Neuronal stem cell (in vitro differentiated cells): ENCODE measurements around the gene THADA.

Experiments used
- DNase-seq: peaks from one replicate; pipeline ENCODE4 v3.0.0-alpha.2; 2013; ENCODE audit warnings: low spot score
- H2AFZ ChIP-seq: one replicate; pipeline ENCODE4 v1.6.1; 2013; ENCODE audit warnings: mild to moderate bottlenecking, low read length, inconsistent platforms
- H2AK5ac ChIP-seq: 2 replicates; pipeline ENCODE4 v1.6.1; 2013; ENCODE audit warnings: low read depth, mild to moderate bottlenecking, inconsistent platforms, low read length, moderate library complexity, mixed read lengths
- H2BK120ac ChIP-seq: 2 replicates; pipeline ENCODE4 v1.6.1; 2013; ENCODE audit warnings: low read depth, mild to moderate bottlenecking, inconsistent platforms, low read length, moderate library complexity, mixed read lengths
- H2BK12ac ChIP-seq: one replicate; pipeline ENCODE4 v1.6.1; 2013; ENCODE audit warnings: low read length, inconsistent platforms
- H2BK15ac ChIP-seq: 2 replicates; pipeline ENCODE4 v1.6.1; 2013; ENCODE audit warnings: mild to moderate bottlenecking, low read length, inconsistent platforms, mixed read lengths
- H2BK5ac ChIP-seq: one replicate; pipeline ENCODE4 v1.6.1; 2013; ENCODE audit warnings: inconsistent platforms, mild to moderate bottlenecking, low read length, moderate library complexity
- H3K14ac ChIP-seq: one replicate; pipeline ENCODE4 v1.6.1; 2013; ENCODE audit warnings: low read length, inconsistent platforms
- H3K18ac ChIP-seq: 2 replicates; pipeline ENCODE4 v1.6.1; 2013; ENCODE audit warnings: low read length, inconsistent platforms
- H3K23ac ChIP-seq: 2 replicates; pipeline ENCODE4 v1.6.1; 2013; ENCODE audit warnings: low read depth, mild to moderate bottlenecking, mixed read lengths, low read length, inconsistent platforms; ENCODE audit not compliant: poor library complexity
- H3K27ac ChIP-seq: replicated peaks from 3 replicates; pipeline ENCODE4 v1.5.1; 2013; ENCODE audit warnings: low read length, inconsistent platforms
- H3K27me3 ChIP-seq, 3 experiments: 2 replicates each; pipeline ENCODE4 v1.6.1; 2013; ENCODE audit warnings: low read length in 3 of 3, mild to moderate bottlenecking in 2 of 3, inconsistent platforms in 1 of 3, low read depth in 1 of 3, mixed read lengths in 1 of 3, moderate library complexity in 1 of 3; ENCODE audit not compliant: control insufficient read depth in 3 of 3, insufficient read depth in 3 of 3
- H3K36me3 ChIP-seq, 2 donors: replicated peaks in 1 of 2; 2 replicates each; pipeline ENCODE4 v1.6.1; 2013; ENCODE audit warnings: low read length in 2 of 2; ENCODE audit not compliant: control insufficient read depth in 2 of 2, insufficient read depth in 2 of 2
- H3K4ac ChIP-seq: 2 replicates; pipeline ENCODE4 v1.6.1; 2013; ENCODE audit warnings: inconsistent platforms, mild to moderate bottlenecking, low read length, moderate library complexity
- H3K4me1 ChIP-seq, 2 donors: 1 replicate in 1 of 2; 2 replicates in 1 of 2; pipeline ENCODE4 v1.6.1; 2013; ENCODE audit warnings: low read length in 2 of 2, low read depth in 1 of 2; ENCODE audit not compliant: control insufficient read depth in 2 of 2, insufficient read depth in 1 of 2
- H3K4me2 ChIP-seq: one replicate; pipeline ENCODE4 v1.6.1; 2013; ENCODE audit warnings: mild to moderate bottlenecking, low read length, inconsistent platforms; ENCODE audit not compliant: insufficient read depth, poor library complexity, severe bottlenecking
- H3K4me3 ChIP-seq, 2 donors: 2 replicates each; pipeline ENCODE4 v1.5.1; 2013; ENCODE audit warnings: low read length in 2 of 2, mild to moderate bottlenecking in 2 of 2, inconsistent platforms in 1 of 2, moderate library complexity in 1 of 2
- H3K79me1 ChIP-seq: one replicate; pipeline ENCODE4 v1.6.1; 2013; ENCODE audit warnings: low read depth, mild to moderate bottlenecking, inconsistent platforms, low read length, moderate library complexity
- H3K9ac ChIP-seq: one replicate; pipeline ENCODE4 v1.6.1; 2013; ENCODE audit warnings: mild to moderate bottlenecking, low read depth, low read length, inconsistent platforms; ENCODE audit not compliant: poor library complexity
- H3K9me3 ChIP-seq, 2 donors: replicated peaks in 1 of 2; 2 replicates each; pipeline versions ENCODE3 to v1.6.1; 2013; ENCODE audit warnings: low read length in 2 of 2, mild to moderate bottlenecking in 2 of 2, inconsistent platforms in 1 of 2, low read depth in 1 of 2, mixed read lengths in 1 of 2, moderate library complexity in 1 of 2; ENCODE audit not compliant: control insufficient read depth in 2 of 2, insufficient read depth in 1 of 2
- H4K8ac ChIP-seq: one replicate; pipeline ENCODE4 v1.6.1; 2013; ENCODE audit warnings: low read depth, mild to moderate bottlenecking, inconsistent platforms, low read length, moderate library complexity
- H4K91ac ChIP-seq: one replicate; pipeline ENCODE4 v1.6.1; 2013; ENCODE audit warnings: low read length, low read depth, mild to moderate bottlenecking, inconsistent platforms; ENCODE audit not compliant: poor library complexity
- WGBS, 2 donors: extraction: QIAGEN DNeasy Blood & Tissue Kit; methylation state at CpG; one replicate each; pipeline ENCODE4 v1.1.7; 2013; ENCODE audit warnings: missing lambda C conversion rate in 2 of 2, mixed read lengths in 1 of 2; ENCODE audit not compliant: insufficient read length in 2 of 2, insufficient replicate concordance in 1 of 2; ENCODE audit errors: extremely low coverage in 2 of 2; 5-methylcytosine and 5-hydroxymethylcytosine counted together

Gene THADA

DNA sequence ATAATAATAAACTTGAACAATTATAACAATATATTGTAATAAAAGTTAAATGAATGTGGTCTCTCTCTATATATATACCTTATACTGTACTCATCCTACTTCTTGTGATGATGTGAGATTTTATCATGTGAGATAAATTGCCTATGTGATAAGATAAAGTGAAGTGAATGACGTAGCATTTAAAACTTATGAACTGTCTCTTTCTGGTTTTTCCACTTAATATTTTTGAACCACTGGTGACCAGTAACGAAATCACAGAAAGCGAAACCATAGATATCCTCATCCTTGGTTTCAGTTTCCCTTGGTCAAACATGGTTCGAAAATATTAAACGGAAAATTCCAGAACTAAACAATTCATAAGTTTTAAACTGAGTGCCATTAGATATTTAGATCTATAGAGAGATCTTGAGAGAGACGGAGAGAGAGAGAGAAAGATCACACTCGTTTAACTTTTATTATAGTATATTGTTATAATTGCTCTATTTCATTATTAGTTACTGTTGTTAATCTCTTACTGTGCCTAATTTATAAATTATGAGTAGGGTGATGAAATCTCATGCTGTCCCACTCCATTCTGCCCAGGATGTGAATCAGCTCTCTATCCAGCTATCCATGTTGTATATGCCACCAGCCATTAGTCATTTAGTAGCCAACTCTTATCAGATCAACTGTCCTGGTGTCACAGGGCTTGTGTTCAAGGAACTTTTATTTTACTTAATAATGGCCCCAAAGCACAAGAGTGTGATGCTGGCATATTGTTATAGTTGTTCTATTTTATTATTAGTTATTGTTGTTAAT is 156.8 kb downstream of the THADA start:
- H3K4me3 ChIP-seq: no peak overlapping the region
- no peak overlapping the region for H4K8ac ChIP-seq
- no peak overlapping the region for H3K9ac ChIP-seq
- no peak overlapping the region for H3K4ac ChIP-seq
- H2BK15ac ChIP-seq: no peak overlapping the region
- no peak overlapping the region for H2AK5ac ChIP-seq
- no peak overlapping the region for H2BK120ac ChIP-seq
- H3K4me1 ChIP-seq: no peaks in the 10 kb centered on the region
- H3K23ac ChIP-seq: no peak overlapping the region
- no peak overlapping the region for H4K91ac ChIP-seq
- no peak overlapping the region for H2BK5ac ChIP-seq
- H3K27ac ChIP-seq: no peak overlapping the region
- H3K4me2 ChIP-seq: no peak overlapping the region
- no peaks in the 10 kb centered on the region for H3K27me3 ChIP-seq
- WGBS, 2 donors: no CpG with 5 or more reads among the region's 7 CpGs
- no peak for DNase-seq
- no peak overlapping the region for H2AFZ ChIP-seq
- H3K79me1 ChIP-seq: no peaks in the 10 kb centered on the region
- H3K14ac ChIP-seq: no peak overlapping the region
- H2BK12ac ChIP-seq: no peak overlapping the region
- H3K36me3 ChIP-seq: no peaks in the 10 kb centered on the region
- no peak overlapping the region for H3K18ac ChIP-seq
- H3K9me3 ChIP-seq: no peaks in the 10 kb centered on the region

DNA sequence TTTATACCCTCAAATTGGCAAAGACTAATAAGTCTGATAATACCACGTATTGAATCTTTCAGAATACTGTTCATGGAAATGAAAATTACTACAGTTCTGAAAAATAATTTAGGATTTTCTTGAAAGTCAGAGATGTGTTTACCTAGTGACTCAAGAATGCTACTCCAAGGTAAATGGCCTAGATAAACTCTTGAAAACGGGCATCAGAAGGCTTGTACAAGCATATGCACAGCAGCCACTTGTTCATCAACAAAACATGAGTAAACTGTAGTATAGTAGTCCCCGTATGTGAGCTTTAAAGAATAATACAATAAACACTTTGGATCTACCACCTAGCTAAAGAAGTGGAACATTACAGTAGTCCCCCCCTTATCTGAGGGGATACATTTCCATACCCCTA is 157.5 kb downstream of the THADA start:
- no peak overlapping the region for H2BK15ac ChIP-seq
- H3K9me3 ChIP-seq: no peaks in the 10 kb centered on the region
- H2BK12ac ChIP-seq: no peak overlapping the region
- WGBS, 2 donors: no CpG with 5 or more reads among the region's 3 CpGs
- no peak overlapping the region for H3K4me2 ChIP-seq
- H2BK5ac ChIP-seq: no peak overlapping the region
- H4K91ac ChIP-seq: no peak overlapping the region
- no peaks in the 10 kb centered on the region for H3K4me1 ChIP-seq
- H3K36me3 ChIP-seq: no peaks in the 10 kb centered on the region
- H3K23ac ChIP-seq: no peak overlapping the region
- no peak overlapping the region for H3K4ac ChIP-seq
- H3K4me3 ChIP-seq: no peak overlapping the region
- H2AFZ ChIP-seq: no peak overlapping the region
- H2AK5ac ChIP-seq: no peak overlapping the region
- H3K27ac ChIP-seq: no peak overlapping the region
- no peak overlapping the region for H3K9ac ChIP-seq
- no peak for DNase-seq
- no peak overlapping the region for H2BK120ac ChIP-seq
- H3K14ac ChIP-seq: no peak overlapping the region
- no peaks in the 10 kb centered on the region for H3K27me3 ChIP-seq
- H3K18ac ChIP-seq: no peak overlapping the region
- no peaks in the 10 kb centered on the region for H3K79me1 ChIP-seq
- no peak overlapping the region for H4K8ac ChIP-seq

GRCh38 chr2:43437363-43437762 is 158.5 kb downstream of the THADA start:
- Histone ChIP-seq H3K9me3 (no peaks in the 10 kb centered on the region), H3K23ac (no peak overlapping the region), H3K4ac (no peak overlapping the region), H4K91ac (no peak overlapping the region), H2AFZ (no peak overlapping the region), H3K4me2 (no peak overlapping the region), H3K27me3 (no peaks in the 10 kb centered on the region), H2BK15ac (no peak overlapping the region), H3K27ac (no peak overlapping the region), H3K36me3 (no peaks in the 10 kb centered on the region), H3K14ac (no peak overlapping the region), H2BK5ac (no peak overlapping the region), H2AK5ac (no peak overlapping the region), H3K4me1 (no peaks in the 10 kb centered on the region), H3K4me3 (no peak overlapping the region), H3K79me1 (no peaks in the 10 kb centered on the region), H3K18ac (no peak overlapping the region), H4K8ac (no peak overlapping the region), H2BK120ac (no peak overlapping the region), H3K9ac (no peak overlapping the region), H2BK12ac (no peak overlapping the region)
- no peak for DNase-seq
- WGBS, 2 donors: no CpG with 5 or more reads among the region's 2 CpGs

DNA sequence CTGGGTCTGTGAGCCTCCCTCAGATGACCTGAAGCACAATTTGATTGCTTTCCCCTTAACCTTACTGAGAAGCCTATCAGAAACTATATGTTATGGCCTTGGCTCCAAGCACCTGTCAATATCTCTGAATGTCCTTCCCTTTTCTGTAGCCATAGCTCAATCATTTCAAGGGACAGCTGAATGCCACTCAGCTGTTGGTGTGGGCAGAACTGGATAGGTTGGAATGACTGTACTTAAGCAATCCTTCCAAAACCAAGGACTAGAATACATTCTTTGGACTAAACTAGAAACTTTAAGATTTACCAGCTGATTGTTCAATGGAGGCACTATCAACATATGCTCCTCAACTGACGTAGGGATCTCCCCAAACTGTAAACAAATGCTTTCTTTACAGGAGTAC is 159.4 kb downstream of the THADA start:
- Histone ChIP-seq H4K8ac (no peak overlapping the region), H3K9ac (no peak overlapping the region), H3K27ac (no peak overlapping the region), H3K79me1 (no peaks in the 10 kb centered on the region), H2BK120ac (no peak overlapping the region), H3K27me3 (no peaks in the 10 kb centered on the region), H2BK5ac (no peak overlapping the region), H3K23ac (no peak overlapping the region), H3K14ac (no peak overlapping the region), H3K18ac (no peak overlapping the region), H3K4me2 (no peak overlapping the region), H2BK15ac (no peak overlapping the region), H2BK12ac (no peak overlapping the region), H3K4me3 (no peak overlapping the region), H3K9me3 (no peaks in the 10 kb centered on the region), H3K4ac (no peak overlapping the region), H4K91ac (no peak overlapping the region), H3K4me1 (no peaks in the 10 kb centered on the region), H2AK5ac (no peak overlapping the region), H2AFZ (no peak overlapping the region), H3K36me3 (no peaks in the 10 kb centered on the region)
- no peak for DNase-seq
- no CpG with 5 or more reads among the region's 1 CpG for WGBS, 2 donors
